A549 (cell line): ENCODE measurements around the gene C1orf21.

Experiments used
- CHD2 ChIP-seq: fragments of 150-350 bp; IDR thresholded peaks from 2 replicates; pipeline ENCODE4 v1.6.1; 2014; ENCODE audit warnings: low read length; ENCODE audit not compliant: partially characterized antibody
- EHMT2 ChIP-seq: fragments of 200-600 bp; sonication (generic); IDR thresholded peaks from 2 replicates; pipeline ENCODE4 v1.6.1; 2016; ENCODE audit warnings: antibody characterized with exemption, low read depth, mild to moderate bottlenecking, moderate library complexity
- GATA3 ChIP-seq: IDR thresholded peaks from 2 replicates; pipeline ENCODE4 v1.6.1; 2012; ENCODE audit warnings: borderline replicate concordance
- HOXB13 ChIP-seq: fragments of 250-450 bp; sonication (Bioruptor Pico); IDR thresholded peaks from 2 replicates; pipeline ENCODE4 v1.5.0; 2020; ENCODE audit warnings: low read depth, mild to moderate bottlenecking, moderate library complexity
- MAX ChIP-seq: IDR thresholded peaks from 2 replicates; pipeline ENCODE4 v1.6.1; 2012
- MYC ChIP-seq: IDR thresholded peaks from 2 replicates; pipeline ENCODE4 v1.6.1; 2012; ENCODE audit warnings: mild to moderate bottlenecking, inconsistent platforms, low read length, improper control_type of control experiment, borderline replicate concordance
- POLR2A ChIP-seq: IDR thresholded peaks from 2 replicates; pipeline ENCODE4 v1.6.1; 2012; ENCODE audit warnings: mild to moderate bottlenecking, low read length
- RAD21 ChIP-seq, 2 experiments: fragments of >200 bp in 1 of 2; sonication (Bioruptor Twin) in 1 of 2; formaldehyde crosslinking in 1 of 2; IDR thresholded peaks in 1 of 2; conservative IDR thresholded peaks in 1 of 2; 2 replicates in 1 of 2; 3 replicates in 1 of 2; pipeline ENCODE4 v1.6.1; 2012 to 2018; ENCODE audit warnings: inconsistent platforms in 1 of 2
- RFX5 ChIP-seq: fragments of 450-650 bp; IDR thresholded peaks from 2 replicates; pipeline ENCODE4 v1.7.1; 2014; ENCODE audit warnings: antibody characterized with exemption, mild to moderate bottlenecking, moderate library complexity
- SREBF2 ChIP-seq: fragments of 450-650 bp; IDR thresholded peaks from 2 replicates; pipeline ENCODE4 v1.6.1; 2014; ENCODE audit warnings: mild to moderate bottlenecking, moderate library complexity
- ZSCAN20 ChIP-seq: fragments of 250-450 bp; sonication (Bioruptor Pico); IDR thresholded peaks from 2 replicates; pipeline ENCODE4 v1.8.0; 2022; ENCODE audit warnings: mild to moderate bottlenecking, moderate library complexity
- TF ChIP-seq, protein P1 (sequence below): fragments of >200 bp; sonication (Bioruptor Twin); formaldehyde crosslinking; IDR thresholded peaks from 3 replicates; pipeline ENCODE4 v1.5.1; 2016
- TF ChIP-seq, protein P2 (sequence below): fragments of 150-350 bp; IDR thresholded peaks from 2 replicates; pipeline ENCODE4 v1.6.1; 2014; ENCODE audit warnings: low read depth, mild to moderate bottlenecking, low read length

GRCh38 chr1:184576822-184577221 is 190.0 kb downstream of the C1orf21 start:
- no peak for TF ChIP-seq CHD2
- TF ChIP-seq, protein P1, sequence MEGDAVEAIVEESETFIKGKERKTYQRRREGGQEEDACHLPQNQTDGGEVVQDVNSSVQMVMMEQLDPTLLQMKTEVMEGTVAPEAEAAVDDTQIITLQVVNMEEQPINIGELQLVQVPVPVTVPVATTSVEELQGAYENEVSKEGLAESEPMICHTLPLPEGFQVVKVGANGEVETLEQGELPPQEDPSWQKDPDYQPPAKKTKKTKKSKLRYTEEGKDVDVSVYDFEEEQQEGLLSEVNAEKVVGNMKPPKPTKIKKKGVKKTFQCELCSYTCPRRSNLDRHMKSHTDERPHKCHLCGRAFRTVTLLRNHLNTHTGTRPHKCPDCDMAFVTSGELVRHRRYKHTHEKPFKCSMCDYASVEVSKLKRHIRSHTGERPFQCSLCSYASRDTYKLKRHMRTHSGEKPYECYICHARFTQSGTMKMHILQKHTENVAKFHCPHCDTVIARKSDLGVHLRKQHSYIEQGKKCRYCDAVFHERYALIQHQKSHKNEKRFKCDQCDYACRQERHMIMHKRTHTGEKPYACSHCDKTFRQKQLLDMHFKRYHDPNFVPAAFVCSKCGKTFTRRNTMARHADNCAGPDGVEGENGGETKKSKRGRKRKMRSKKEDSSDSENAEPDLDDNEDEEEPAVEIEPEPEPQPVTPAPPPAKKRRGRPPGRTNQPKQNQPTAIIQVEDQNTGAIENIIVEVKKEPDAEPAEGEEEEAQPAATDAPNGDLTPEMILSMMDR: no peak
- no peak for TF ChIP-seq SREBF2
- TF ChIP-seq ZSCAN20 (CRISPR knock-in tag): no peak
- TF ChIP-seq HOXB13 (CRISPR knock-in tag): no peak
- TF ChIP-seq RFX5: no peak
- TF ChIP-seq MAX: no peak
- no peak for TF ChIP-seq POLR2A
- no peak for TF ChIP-seq RAD21 (conservative IDR thresholded peaks at IDR 0.05 in 1 of 2, IDR thresholded peaks at IDR 0.05 in 1 of 2)
- no peak for TF ChIP-seq EHMT2
- TF ChIP-seq, protein P2, sequence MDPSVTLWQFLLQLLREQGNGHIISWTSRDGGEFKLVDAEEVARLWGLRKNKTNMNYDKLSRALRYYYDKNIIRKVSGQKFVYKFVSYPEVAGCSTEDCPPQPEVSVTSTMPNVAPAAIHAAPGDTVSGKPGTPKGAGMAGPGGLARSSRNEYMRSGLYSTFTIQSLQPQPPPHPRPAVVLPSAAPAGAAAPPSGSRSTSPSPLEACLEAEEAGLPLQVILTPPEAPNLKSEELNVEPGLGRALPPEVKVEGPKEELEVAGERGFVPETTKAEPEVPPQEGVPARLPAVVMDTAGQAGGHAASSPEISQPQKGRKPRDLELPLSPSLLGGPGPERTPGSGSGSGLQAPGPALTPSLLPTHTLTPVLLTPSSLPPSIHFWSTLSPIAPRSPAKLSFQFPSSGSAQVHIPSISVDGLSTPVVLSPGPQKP: no peak
- TF ChIP-seq GATA3: no peak
- no peak for TF ChIP-seq MYC
